Adrenal gland (tissue), 12 donors: ENCODE data around the gene MID1. TPM values are rescaled to one million over a fixed set of nuclear protein-coding genes. Genes with fewer than 3 reads are reported as not detected.
A peak's percentile ranks its signal among the peaks of the same experiment; 100 is the strongest.
"Not testable (repeated sequence)": the region's sequence is repeated elsewhere in the genome, so short reads cannot be mapped to it uniquely, and the experiment has no call there.

Experiments used
- DNase-seq, 7 donors: peaks; one replicate each; pipeline ENCODE4 v3.0.0-alpha.2; 2019 to 2020
- H3K27ac ChIP-seq, 5 donors: fragments of 200-600 bp; sonication (generic) in 4 of 5; 1 replicate in 3 of 5; 2 replicates in 2 of 5; pipeline versions ENCODE4 v1.5.1 to v1.8.0; 2016 to 2020; ENCODE audit warnings: mild to moderate bottlenecking in 1 of 5
- H3K27me3 ChIP-seq: fragments of 200-600 bp; 2 replicates; pipeline ENCODE4 v1.8.0; 2021
- H3K36me3 ChIP-seq, 2 donors: fragments of 200-600 bp; replicated peaks in 1 of 2; 1 replicate in 1 of 2; 2 replicates in 1 of 2; pipeline versions ENCODE4 v1.5.1 to v1.8.0; 2018 to 2022
- H3K4me1 ChIP-seq, 2 donors: fragments of 200-600 bp; replicated peaks in 1 of 2; 1 replicate in 1 of 2; 2 replicates in 1 of 2; pipeline versions ENCODE4 v1.5.1 to v1.8.0; 2018 to 2021
- H3K4me3 ChIP-seq, 4 donors: fragments of 200-600 bp; sonication (generic) in 3 of 4; one replicate each; pipeline ENCODE4 v1.5.1; 2016 to 2018
- H3K9me3 ChIP-seq, 3 donors: fragments of 200-600 bp; sonication (generic) in 1 of 3; replicated peaks in 1 of 3; 1 replicate in 2 of 3; 2 replicates in 1 of 3; pipeline versions ENCODE4 v1.5.1 to v1.8.0; 2016 to 2021
- CTCF ChIP-seq, 6 experiments: fragments of 450-650 bp in 4 of 6; fragments of 200-600 bp in 2 of 6; sonication (generic) in 1 of 6; IDR thresholded peaks; 1 replicate in 5 of 6; 2 replicates in 1 of 6; pipeline versions ENCODE4 v1.5.1 to v1.8.0; 2016 to 2021; ENCODE audit warnings: antibody characterized with exemption in 6 of 6, mild to moderate bottlenecking in 2 of 6, moderate library complexity in 1 of 6
- POLR2A ChIP-seq, 2 donors: fragments of 450-650 bp; IDR thresholded peaks; one replicate each; pipeline ENCODE4 v1.6.1; 2017; ENCODE audit warnings: antibody characterized with exemption in 2 of 2, mild to moderate bottlenecking in 2 of 2, moderate library complexity in 1 of 2
- WGBS, 4 donors: extraction: QIAGEN DNeasy Blood & Tissue Kit in 2 of 4; methylation state at CpG; one replicate each; pipeline versions ENCODE4 v1.1.5 to v1.1.7; 2013 to 2017; 5-methylcytosine and 5-hydroxymethylcytosine counted together
- intact Hi-C, 2 donors: fragments of 100-400 bp; cut with DNase I; formaldehyde crosslinking; loops; one replicate each; pipeline versions ENCODE4 v1.14.1 to v1.15.0; 2022 to 2023
- polyA plus RNA-seq, 3 donors: library from polyadenylated mRNA; stranded (reverse); fragments of 200-250 nt in 2 of 3; fragments of 350-450 nt in 1 of 3; fragmentation: Illumina TruSeq in 1 of 3; extraction: RNeasy Lipid Tissue Mini Kit (QIAGEN cat#74804) in 1 of 3; gene quantifications; one replicate each; pipeline ENCODE4 v1.2.3, GENCODE V29; 2013 to 2014
- total RNA-seq, 9 donors: library from RNA; depleted of rRNA in 4 of 9; stranded (reverse); fragments of >200 nt in 4 of 9; fragments of 120-200 nt in 1 of 9; fragmentation: NEBNext Ultra II Directional in 1 of 9; extraction: Animal tissue kit (Norgen Biotek cat#: 25700) in 1 of 9; gene quantifications; one replicate each; pipeline versions ENCODE4 v1.1.0 to v1.2.4, GENCODE V29; 2013 to 2023
- donor health status: healthy with polysubstance abuse.
- donor health status: Bipolar disorder and iron deficiency.
- donor health status: DM: yes; HTN: yes; CAD: no.
- donor health status: DM: no; HTN: no; CAD: no.
- donor health status: DM: no; HTN: no; CAD: no.
- donor health status: DM: yes; HTN: yes; CAD: no.

Gene MID1
- total and polyA plus RNA-seq, 12 donors: 3.6 to 19.4 (median 7.7) TPM

GRCh38 chrX:10598540-10598939 lies 21.8 kb downstream of the MID1 start:
- H3K4me1 ChIP-seq: no peaks in the 10 kb centered on the region
- no peak for DNase-seq
- TF ChIP-seq POLR2A (IDR thresholded peaks at IDR 0.05) (no peak), CTCF (IDR thresholded peaks at IDR 0.05) (no peak)
- no peaks in the 10 kb centered on the region for H3K36me3 ChIP-seq
- H3K27me3 ChIP-seq: no peaks in the 10 kb centered on the region
- H3K9me3 ChIP-seq: no peaks in the 10 kb centered on the region
- no peak overlapping the region for H3K4me3 ChIP-seq
- WGBS, 4 donors: 49 to 91% (median 66%) methylated on average over 5 of the region's 5 CpGs
- no peak overlapping the region for H3K27ac ChIP-seq
- intact Hi-C loops: no loop called here

- Histone ChIP-seq H3K27ac (no peak overlapping the region), H3K9me3 (no peaks in the 10 kb centered on the region), H3K4me3 (no peak overlapping the region), H3K36me3 (no peaks in the 10 kb centered on the region), H3K27me3 (no peaks in the 10 kb centered on the region), H3K4me1 (no peaks in the 10 kb centered on the region)
- DNase-seq: peak in 3 of 7 donors; percentile 34 to 57 (median 35)
- intact Hi-C loops: no loop called here
- TF ChIP-seq POLR2A (IDR thresholded peaks at IDR 0.05): no peak
- peak in 4 of 6 experiments; percentile 27 to 34 (median 30) for TF ChIP-seq CTCF (IDR thresholded peaks at IDR 0.05)
- WGBS, 4 donors: 56 to 79% (median 69%) methylated on average over 1 of the region's 1 CpG
Measured at GRCh38 chrX:10597871-10598270, 22.5 kb downstream of the MID1 start.

- Histone ChIP-seq H3K36me3 (no peaks in the 10 kb centered on the region), H3K4me3 (no peak overlapping the region), H3K27ac (no peak overlapping the region), H3K4me1 (no peaks in the 10 kb centered on the region), H3K9me3 (no peaks in the 10 kb centered on the region), H3K27me3 (no peaks in the 10 kb centered on the region)
- TF ChIP-seq CTCF (IDR thresholded peaks at IDR 0.05) (no peak), POLR2A (IDR thresholded peaks at IDR 0.05) (no peak)
- no peak for DNase-seq
- 68 to 85% (median 80%) methylated on average over 6 to 11 of the region's 11 CpGs for WGBS, 4 donors
- intact Hi-C loops: no loop called here
Measured at GRCh38 chrX:10591363-10592335, 28.7 kb downstream of the MID1 start.

- 73 to 89% (median 84%) methylated on average over 7 to 10 of the region's 10 CpGs for WGBS, 4 donors
- DNase-seq, H3K4me3 ChIP-seq, intact Hi-C loops, H3K4me1 ChIP-seq, H3K9me3 ChIP-seq, H3K36me3 ChIP-seq, H3K27me3 ChIP-seq, H3K27ac ChIP-seq: not testable (repeated sequence)
Measured at GRCh38 chrX:10589787-10590186, 30.6 kb downstream of the MID1 start.
